ENCODE data around the gene RBMX.
"Not testable (repeated sequence)": the region's sequence is repeated elsewhere in the genome, so short reads cannot be mapped to it uniquely, and the experiment has no call there.

Gene RBMX

DNA sequence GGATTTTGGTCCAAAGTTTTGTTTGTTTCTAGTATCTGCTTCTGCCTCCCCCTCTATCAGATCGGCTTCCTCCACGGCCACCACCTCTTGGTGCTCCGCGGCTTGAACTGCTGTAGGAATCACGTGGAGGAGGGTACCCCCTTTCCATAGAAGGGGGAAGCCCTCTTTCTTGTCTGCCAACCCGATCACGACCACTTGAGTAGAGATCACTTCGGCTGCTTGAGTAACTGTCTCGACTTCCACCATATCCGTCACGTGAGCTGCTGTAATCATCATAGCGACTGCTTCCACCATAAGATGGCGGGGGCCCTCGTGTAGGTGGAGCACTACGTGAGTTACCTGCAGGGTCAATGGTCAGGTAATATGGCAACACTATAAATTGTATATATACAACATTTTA, 6.4 kb downstream of the RBMX start:
- not testable (repeated sequence) for DNase-seq

DNA sequence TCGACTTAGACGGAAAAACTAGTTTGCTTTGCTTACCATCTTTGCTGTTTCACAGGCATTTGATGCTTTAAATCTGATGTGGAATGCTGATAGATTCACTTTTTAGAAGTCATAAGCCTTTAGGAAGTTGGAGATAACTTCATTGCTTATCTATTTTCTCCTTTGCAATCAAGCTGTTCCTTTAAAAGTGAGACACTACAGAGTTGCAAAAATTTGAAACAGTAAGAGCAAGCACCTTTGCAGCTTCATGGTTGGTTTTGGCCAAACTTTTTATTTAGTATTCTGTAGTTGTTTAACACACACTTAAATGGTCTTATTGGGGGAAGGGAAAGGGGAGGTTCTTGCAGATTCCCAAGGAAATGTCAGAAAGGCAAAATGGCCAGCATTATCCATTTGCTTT, 7.3 kb downstream of the RBMX start:
- DNase-seq, result not testable (repeated sequence)

DNA sequence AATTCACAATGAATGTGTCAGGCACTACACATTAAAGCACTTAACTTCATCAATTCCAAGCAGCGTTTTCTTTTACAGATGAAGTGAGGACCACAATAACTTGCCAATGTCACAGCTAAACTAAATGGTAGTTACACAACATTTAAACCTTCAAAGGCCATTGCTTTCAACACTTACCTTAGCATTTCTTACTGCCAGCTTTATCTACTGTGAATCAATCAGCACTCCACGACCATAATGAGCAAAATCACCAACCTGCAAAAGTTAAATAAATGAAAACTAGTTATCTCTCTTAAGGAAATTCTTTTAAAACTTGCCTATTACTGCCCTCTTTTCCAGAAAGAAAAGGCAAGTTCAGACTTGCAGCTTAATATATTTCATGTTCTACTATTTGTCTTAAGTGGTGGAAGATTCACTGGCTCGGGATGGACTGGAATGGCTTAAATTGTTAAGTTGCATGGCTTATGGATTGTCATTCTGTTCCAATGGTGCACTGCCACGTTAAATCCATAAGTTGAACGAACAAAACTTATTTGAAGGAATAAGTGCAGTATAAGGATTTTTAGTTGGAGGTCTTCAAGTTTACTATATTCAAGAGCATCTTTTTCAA, 8.3 kb downstream of the RBMX start:
- no peak for DNase-seq

DNA sequence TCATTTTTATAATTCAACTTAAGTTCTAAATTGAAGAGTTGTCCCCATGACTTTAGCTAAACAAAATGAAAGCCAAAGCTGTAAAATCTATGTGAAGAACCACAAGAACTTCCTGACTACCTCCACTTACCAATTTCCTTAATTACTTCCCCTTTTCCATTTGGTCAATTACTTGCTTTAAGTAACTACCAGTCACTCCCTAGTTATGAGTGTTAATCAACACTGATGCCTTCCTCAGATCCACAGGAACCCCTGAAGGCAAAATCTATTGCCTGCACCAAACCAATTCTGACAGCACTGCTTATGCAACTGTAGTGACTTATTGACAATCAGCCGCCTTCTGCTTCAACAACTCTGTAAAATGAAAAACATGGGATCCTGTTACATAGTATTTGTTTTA, 10.5 kb downstream of the RBMX start:
- DNase-seq, result no peak

DNA sequence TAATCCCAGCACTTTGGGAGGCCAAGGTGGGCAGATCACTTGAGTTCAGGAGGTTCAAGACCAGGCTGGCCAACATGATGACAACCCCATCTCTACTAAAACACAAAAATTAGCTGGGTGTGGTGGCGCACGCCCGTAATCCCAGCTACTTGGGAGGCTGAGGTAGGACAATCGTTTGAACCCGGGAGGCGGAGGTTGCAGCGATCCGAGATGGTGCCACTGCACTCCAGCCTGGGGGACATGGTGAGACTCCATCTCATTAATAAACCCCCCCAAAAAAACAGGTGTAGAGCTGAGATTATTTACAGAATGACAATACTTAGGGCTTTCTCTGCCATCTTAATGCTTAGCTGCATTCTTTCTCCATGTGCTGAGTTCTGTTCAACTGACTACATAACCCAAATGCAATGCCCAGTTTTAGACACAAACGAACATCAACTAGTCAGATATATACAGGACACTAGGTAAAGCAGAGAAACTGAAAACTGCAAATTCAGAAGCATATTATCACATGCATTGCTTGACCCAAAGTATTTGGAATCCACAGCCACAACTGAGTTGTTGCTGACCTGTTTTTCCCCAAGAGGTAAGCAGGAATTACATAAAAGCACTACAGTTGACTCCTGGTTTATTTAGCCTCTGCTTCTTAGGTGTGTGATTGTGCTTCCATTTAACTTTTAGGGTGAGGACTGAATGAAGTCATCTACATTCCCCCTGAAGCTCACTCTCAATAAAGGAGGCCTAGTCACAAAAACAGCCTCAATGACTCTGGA, 12.1 kb downstream of the RBMX start:
- DNase-seq, result no peak

GRCh38 chrX:136867518-136867917, 13.0 kb downstream of the RBMX start:
- DNase-seq, result no peak

DNA sequence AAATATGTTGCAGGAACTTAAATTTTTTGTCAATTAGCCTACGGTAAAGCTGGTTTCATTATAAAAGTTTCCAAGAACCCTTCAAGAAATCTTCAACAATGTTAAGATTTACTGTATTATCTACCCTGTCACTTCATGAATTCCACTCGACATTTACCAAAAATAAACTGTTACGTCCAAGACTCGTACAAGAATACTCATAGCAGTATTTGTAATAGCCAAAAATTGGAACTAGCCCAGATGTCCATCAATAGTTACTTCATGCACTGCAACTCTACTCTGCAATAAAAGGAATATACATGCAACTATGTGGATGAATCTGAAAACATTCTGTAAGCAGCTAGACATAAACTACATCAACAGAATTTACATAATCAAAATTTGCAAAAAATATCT, 13.4 kb downstream of the RBMX start:
- no peak for DNase-seq

DNA sequence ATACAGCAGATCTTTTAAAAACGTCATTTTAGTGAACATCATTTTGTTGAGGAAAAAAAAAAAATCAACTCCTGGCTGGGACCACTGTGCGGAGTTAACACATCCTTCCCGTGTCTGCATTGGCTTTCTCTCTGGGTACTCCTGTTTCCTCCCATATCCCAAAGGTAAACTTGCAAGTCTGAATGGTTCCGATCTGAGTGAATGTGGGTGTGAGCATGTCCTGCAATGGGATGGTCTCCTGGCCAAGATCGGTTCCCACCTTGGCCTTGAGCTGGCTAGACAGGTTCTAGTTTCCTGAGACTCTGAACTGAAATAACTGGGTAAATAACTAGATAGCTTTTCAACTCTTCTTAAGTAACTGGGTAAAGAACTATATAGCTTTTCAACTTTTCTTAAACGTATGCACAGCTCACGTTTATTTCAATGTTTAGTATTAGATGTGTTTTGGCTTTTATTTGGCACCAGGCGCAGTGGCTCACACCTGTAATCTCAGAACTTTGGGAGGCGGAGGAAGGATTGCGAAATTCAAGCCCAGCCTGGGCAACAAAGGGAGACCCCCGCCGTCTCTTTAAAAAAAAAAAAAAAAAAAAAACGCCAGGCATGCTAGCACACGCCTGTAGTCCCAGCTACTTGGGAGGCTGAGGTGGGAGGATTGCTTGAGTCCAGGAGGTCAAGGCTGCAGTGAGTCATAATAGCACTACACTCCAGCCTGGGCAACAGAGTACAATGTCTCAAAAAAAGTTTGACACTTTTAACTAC, 14.0 kb downstream of the RBMX start:
- DNase-seq, result no peak

DNA sequence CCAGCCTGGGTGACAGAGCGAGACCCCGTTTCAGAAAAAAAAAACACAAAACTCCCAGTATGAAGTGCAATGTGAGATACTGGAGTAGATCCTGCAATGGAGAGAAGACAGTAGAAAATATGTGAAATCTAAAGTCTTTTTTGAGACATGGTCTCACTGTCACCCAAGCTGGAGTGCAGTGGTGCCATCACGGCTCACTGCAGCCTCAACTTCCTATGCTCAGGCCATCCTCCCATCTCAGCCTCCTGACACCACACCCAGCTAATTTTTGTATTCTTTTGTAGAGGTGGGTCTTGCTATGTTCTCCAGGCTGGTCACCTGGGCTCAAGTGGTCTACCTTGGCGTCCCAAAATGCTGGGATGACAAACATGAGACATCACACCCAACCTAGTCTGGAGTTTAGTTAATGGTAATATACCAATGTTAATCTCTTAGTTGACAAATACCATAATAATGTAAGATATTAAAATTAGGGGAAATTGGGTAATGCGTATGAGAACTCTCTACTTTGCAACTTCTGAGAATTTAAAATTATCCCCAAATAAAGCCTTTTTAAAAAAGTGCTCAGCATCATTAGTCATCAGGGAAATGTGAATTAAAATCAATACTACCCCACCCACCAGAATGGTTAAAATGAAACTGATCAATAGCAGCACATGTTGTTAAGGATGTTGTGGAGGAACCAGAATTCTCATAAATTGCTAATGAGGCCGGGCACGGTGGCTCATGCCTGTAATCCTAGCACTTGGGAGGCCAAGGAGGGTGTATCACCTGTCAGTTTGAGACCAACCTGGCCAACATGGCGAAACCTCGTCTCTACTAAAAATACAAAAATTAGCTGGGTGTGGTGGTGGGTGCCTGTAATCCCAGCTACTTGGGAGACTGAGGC, 15.0 kb downstream of the RBMX start:
- DNase-seq, result no peak

DNA sequence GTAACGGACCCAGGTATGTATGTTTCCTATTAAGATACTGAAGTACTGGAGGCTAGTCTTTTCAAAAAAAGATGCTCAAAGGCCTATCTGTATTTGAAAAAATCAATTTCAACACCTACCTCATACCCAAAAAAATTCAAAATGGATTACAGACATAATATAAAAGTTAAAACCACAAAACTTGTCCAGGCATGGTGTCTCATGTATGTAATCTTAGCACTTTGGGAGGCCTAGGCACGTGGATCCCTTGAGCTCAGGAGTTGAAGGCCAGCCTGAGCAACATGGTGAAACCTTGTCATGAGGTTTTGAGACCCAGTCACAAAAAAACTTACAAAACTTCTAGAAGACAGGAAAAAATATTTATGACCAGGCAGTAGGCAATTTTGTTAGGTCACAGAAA, 16.7 kb downstream of the RBMX start:
- DNase-seq, result no peak

GRCh38 chrX:136862546-136862945, 18.0 kb downstream of the RBMX start:
- DNase-seq, result no peak

GRCh38 chrX:136861877-136862276, 18.6 kb downstream of the RBMX start:
- DNase-seq, result no peak

DNA sequence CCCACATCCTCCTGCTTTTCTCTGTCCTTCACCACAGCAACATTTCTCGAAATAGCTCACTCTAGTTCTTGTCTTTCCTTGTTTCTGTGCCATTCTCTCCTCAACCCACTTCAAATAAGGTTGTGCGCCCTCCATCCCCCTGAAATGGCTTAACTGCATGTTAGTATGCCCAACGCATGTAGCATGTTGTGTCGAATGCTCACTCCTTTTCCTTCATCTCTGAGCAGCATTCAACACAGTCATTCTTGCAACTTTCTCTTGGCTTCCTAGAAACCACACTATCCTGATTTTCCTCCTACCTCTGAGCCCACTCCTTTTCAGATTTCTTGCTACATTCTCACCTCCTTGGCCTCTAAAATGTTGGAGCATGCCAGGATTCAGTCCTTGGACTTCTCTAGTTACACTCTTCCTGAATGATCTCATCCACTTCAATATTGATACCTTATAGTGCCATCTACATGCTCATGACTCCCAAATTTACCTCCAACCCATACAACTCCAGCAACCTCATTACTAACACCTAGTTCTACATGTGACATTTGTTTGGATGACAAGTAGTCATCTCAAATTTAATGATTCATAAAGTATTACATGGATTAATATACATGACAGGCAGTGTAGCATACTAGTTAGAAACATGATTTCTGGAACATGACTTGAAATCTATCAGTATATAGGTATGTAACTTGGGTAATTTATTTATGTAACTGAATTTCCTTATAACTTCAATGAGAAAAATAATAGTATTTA, 22.3 kb downstream of the RBMX start:
- DNase-seq, result no peak

DNA sequence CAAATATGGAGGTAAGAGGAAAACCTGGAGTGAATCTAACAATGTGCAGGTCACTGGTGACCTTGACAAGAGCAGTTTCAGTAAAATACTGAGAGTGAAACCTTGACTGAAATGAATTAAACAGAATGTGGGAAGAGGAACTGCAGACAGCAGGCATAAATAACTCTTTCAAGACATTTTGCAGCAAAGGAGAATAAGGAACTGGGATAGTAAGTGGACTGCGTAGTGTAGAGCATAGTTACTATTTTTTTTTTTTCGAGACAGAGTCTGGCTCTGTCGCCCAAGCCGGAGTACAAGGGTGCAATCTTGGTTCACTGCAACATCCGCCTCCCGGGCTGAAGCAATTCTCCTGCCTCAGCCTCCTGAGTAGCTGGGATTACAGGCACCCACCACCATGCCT, 24.0 kb downstream of the RBMX start:
- DNase-seq, result peak; percentile 56

- DNase-seq, result no peak
These were observed 24.5 kb downstream of the RBMX start for GRCh38 chrX:136856050-136856449.

DNA sequence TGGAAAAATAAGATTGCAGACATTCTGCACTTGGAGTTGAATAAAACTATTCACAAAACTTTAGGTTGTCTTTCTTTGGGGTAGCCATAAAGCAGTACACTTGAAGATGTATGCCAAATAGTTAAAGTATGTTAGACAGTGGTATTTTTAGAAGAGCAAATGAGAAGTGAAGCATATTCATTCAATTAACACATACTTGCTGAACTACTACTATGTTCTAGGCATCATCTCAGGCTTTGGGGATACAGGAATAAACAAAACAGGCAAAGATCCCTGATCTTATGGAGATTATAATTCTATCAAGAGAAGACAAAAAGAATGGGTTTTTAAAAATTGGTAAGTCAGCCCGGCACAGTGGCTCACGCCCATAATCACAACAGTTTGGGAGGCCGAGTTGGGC, 29.0 kb downstream of the RBMX start:
- DNase-seq, result no peak

- peak; percentile 63 for DNase-seq
These were observed 29.9 kb downstream of the RBMX start for GRCh38 chrX:136850441-136851175.

GRCh38 chrX:136849395-136849794, 31.1 kb downstream of the RBMX start:
- DNase-seq, result no peak

GRCh38 chrX:136847874-136848273, 32.7 kb downstream of the RBMX start:
- no peak for DNase-seq

- no peak for DNase-seq
These were observed 41.3 kb downstream of the RBMX start for GRCh38 chrX:136839196-136839595.

GRCh38 chrX:136835761-136836160, 44.8 kb downstream of the RBMX start:
- no peak for DNase-seq

DNA sequence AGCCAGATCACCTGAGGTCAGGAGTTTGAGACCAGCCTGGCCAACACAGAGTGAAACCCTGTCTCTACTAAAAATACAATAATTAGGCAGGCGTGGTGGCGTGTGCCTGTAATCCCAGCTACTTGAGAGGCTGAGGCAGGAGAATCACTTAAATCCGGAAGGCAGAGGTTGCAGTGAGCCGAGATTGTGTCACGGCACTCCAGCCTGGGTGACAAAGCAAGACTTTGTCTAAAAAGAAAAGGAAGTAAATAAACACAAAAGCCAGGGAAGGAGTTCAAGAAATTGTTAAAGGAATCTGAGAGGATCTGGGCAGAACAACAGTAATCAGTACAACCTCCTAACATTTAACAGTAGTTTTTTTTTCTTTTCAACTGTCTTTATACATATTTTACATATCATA, 51.1 kb downstream of the RBMX start:
- DNase-seq, result no peak
